Activated T-helper 9 cell treated with anti-CD3 and anti-CD28 coated beads, Interleukin-2, amount 50 U/mL, for 16 hours (primary cell): Measurements from ENCODE around the gene MBOAT7.

Experiments
- DNase-seq: peaks from one replicate; pipeline ENCODE4 v3.0.0-alpha.2; 2020; ENCODE audit warnings: low read depth

The MBOAT7 gene

DNA sequence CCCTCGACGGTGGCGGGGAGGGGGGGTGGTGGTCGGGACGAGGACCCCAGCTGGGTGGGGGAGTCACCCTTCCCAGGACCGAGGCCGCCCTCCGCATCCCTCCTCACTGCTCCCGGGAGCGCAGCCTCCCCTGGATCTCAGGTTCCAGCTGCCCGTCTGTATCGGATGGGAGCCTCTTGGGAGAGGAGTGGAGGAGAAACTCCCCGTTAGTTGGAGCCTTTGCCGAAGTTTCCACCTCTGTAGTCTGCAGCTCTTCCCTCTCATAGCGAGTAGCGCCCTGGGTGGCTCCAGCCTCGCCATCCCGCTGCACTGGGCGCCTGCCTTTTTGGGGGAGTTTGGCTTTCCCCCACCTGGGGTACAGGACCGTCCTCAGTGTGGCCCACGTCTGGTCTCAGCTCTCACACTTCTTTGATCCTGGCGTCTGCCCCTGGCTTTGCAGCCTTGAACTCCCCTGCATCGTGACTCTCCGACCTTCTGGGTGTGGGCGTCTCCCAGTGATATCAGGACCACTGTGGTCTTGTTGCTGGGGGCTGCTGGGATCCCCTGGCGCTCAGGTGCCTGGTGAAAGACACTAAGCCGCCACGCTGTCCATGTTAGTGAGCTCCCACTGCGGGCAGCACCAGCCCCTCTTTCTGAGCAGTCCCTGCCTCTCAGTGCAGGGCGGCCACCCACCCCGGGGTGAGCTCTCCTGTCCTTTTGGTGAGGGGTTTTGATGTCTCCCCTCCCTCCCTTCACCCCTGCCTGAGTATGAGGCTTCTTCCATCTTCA lies 50.7 kb downstream of the MBOAT7 start:
- no peak for DNase-seq

DNA sequence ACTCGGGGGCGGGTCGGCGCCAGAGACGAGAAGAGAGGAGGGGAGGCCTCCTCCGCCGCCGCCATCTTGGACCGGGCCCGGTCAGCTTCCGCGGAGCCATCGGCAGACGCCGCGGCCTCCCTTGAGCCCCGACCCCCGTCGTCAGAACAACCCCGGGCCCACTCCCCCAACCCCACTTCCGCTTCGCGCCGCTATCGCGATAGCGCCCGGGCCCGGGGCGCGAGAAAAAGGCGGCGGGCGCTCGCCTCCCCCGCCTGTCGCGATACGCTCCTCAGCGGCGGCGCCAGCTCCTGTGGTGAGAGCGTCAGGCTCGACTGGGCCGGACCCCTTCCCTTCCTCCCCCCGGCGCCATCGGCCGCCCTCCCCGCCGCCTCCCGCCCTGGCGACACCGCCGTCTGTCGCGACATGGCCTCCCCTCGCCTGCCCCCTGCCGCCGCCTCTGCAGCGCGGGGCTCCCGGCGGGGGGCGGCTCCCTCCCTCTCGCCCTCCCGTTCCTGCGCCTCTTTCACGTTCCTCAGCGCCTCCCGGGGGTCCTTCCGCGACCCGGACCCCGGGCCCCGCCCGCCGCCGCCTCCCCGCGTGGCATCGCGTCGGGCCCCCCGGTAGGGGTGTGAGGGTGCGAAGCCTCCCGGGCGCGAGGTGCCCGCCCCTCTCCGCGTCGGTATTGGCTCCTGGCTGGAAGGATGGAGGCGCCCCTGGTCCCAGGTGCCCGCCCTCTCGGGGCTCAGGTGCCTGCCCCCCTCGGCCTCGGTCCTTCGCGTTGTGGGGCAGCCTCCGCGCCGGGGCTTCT lies 51.5 kb downstream of the MBOAT7 start, which contains the start of gene CNOT3:
Gene CNOT3 (plus strand): TSS at position 64 of the 790 bp plus-strand sequence. CDS start 5,217 bp downstream, outside the sequence.
- DNase-seq: peak; percentile 32

DNA sequence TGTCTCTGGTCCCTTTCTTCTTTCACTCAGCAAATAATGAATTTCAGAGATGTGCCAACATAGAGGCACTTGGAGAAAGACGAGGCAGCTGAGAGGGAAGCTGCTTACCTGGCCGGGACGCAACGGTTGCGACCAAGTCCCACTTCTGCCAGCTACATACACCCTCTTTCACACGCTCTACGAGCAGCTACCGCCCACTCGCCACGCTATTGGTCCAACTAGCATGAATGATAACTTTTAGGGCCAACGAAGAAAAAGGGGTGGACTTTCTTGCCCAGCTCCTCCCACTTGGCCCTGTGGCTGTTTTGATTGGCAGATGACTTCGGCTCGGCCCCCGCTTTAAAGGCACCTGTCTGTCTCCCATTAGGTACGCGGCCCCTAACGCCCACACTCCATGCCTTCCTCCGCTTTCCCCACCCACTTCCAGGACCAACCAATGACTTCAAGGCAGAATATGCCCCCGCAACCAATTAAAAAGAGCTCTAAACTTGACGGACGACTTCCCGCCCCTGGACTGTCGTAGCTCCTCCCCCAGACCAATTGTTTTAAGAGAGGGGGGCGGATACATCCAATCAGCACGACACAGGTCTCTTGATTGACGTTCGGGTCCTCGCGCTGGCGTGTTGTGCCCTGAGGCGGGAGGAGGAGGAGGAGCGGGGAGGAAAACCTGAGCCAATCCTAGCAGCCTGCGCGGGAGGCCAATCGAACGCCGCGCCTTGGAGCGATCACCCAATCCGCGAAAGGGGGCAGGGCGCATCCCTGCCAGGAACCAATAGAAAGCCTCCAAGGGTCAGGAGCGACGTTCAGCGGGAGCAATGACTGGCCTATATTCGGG lies 52.3 kb downstream of the MBOAT7 start:
- peak; percentile 98 for DNase-seq

GRCh38 chr19:54136086-54136863 lies 53.1 kb downstream of the MBOAT7 start:
- no peak for DNase-seq

DNA sequence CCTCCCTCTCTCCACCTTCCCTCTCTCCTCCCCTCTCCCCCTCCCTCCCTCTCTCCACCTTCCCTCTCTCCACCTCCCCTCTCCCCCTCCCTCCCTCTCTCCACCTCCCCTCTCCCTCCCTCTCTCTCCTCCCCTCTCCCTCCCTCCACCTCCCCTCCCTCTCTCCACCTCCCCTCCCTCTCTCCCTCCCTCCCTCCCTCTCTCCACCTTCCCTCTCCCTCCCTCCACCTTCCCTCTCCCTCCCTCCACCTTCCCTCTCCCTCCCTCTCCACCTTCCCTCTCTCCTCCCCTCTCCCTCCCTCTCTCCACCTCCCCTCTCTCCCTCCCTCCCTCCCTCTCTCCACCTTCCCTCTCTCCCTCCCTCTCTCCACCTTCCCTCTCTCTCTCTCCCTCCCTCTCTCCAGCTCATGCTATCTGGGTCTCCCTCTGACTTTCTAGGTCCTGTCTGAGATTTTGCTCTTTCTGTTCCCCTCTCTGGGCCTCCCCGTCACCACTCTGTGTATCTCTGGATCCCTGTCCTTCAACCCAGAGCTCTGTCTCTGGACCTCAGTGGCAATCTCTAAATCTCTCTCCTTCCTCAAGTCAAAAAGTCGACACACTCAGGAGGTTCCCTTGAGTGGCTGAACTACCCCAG lies 55.3 kb downstream of the MBOAT7 start:
- DNase-seq: no peak

DNA sequence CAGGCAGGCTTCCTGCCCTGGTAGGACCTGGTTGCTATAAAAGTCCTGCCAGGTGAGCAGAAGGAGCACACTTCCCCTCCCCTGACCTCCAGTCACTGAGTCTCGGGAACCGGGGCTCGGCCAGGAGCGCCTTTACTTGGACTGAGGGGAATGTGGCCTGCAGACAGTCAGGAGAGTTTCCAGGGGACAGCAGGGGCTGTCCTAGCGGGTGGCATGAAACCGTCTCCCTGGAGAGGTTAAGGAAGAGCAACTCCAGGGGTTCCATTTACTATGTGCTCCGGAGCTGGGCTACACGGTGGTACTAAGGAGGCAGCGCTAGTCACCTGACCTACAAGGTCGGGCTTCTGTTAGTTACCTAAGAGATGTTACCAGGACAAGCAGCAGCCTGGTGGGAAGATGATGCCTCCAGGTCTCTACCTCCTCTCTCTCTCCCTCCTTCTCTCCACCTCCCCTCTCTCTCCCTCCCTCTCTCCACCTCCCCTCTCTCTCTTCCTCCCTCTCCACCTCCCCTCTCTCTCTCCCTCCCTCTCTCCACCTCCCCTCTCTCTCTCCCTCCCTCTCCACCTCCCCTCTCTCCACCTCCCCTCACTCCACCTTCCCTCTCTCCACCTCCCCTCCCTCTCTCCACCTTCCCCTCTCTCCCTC lies 55.9 kb downstream of the MBOAT7 start:
- no peak for DNase-seq

GRCh38 chr19:54129617-54129996 lies 59.8 kb downstream of the MBOAT7 start:
- DNase-seq: no peak

DNA sequence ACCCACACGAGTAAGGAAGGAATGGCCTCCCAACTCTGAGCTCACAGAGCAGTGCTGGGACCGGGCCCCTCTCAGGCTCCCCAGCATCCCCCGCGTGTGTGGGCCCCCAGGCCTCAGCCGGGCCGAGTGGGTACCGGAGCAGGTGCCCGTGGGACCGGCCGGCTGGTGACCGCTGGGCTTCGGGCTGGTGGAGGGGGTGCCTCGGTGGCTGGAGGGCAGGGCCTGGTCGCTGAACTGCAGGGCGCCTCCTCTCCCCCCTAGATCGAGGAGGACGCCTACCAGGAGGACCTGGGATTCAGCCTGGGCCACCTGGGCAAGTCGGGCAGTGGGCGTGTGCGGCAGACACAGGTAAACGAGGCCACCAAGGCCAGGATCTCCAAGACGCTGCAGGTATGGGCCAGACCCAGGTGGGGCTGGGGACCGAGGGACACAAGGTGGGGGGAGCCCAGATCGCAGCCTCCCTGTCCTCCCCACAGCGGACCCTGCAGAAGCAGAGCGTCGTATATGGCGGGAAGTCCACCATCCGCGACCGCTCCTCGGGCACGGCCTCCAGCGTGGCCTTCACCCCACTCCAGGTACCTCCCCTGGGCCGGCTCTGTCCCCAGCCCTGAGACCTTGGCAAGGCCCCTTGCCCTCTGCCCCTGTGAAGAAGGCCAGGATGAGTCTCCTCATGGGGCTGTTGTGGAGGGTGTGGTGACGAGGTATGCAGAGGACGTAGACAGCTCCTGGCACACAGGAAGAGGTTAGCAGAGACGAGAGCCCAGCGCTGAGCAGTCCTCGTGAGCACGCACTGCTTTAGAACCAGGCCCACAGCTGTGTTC lies 60.4 kb downstream of the MBOAT7 start:
- no peak for DNase-seq

DNA sequence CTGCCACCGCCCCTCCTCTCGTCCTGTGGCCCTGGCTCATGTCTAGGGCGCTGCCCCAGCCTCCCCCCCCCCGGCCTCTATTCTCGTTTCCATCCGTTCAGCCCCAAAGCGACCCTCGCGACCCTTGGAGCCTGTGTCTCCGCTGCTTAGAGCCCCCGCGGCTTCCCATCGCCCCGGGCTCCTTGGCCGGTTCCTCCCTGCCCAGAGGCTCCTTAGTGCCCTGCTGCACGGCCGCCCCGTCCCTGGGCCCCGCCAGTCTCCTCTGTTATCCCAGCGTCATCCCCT lies 61.0 kb downstream of the MBOAT7 start:
- no peak for DNase-seq

GRCh38 chr19:54127688-54128440 lies 61.5 kb downstream of the MBOAT7 start:
- no peak for DNase-seq

DNA sequence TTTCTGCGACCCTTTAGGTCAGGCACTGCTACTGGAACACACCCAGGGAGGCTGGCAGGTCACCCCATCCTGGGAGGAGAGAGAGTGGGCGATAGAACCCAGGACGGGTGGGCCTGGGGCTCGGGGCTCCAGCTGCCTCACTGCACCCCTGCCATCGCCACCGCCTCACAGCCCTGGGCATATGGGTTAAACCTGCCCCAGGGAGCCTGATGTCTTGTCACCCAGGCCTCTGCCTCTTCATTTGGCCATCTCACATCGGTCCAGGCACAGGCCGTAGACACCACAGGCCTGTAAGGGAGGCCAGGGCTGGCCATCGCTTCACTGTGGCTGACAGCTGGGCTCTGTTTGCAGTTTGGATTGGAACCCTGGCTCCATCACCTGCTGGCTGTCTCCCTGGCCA lies 63.7 kb downstream of the MBOAT7 start:
- no peak for DNase-seq

GRCh38 chr19:54124393-54124792 lies 65.0 kb downstream of the MBOAT7 start:
- DNase-seq: no peak

GRCh38 chr19:54123682-54124081 lies 65.7 kb downstream of the MBOAT7 start:
- no peak for DNase-seq
